Breast epithelium (tissue), 4 donors: Measurements from ENCODE around the gene TRPC4AP. TPM values are rescaled to one million over a fixed set of nuclear protein-coding genes. Genes with fewer than 3 reads are reported as not detected.

Source experiments
- DNase-seq, 2 donors: peaks; one replicate each; pipeline ENCODE4 v3.0.0-alpha.2; 2019; ENCODE audit warnings: low spot score in 2 of 2
- H3K27ac ChIP-seq, 2 donors: fragments of 200-600 bp; sonication (generic) in 1 of 2; one replicate each; pipeline ENCODE4 v1.5.1; 2016 to 2019; ENCODE audit warnings: mild to moderate bottlenecking in 1 of 2
- H3K27me3 ChIP-seq, 2 donors: fragments of 200-600 bp; sonication (generic) in 1 of 2; one replicate each; pipeline versions ENCODE4 v1.5.1 to v1.6.0; 2017 to 2019; ENCODE audit warnings: control low read depth in 1 of 2, mild to moderate bottlenecking in 1 of 2
- H3K36me3 ChIP-seq: fragments of 200-600 bp; one replicate; pipeline ENCODE4 v1.5.1; 2019
- H3K4me1 ChIP-seq, 2 donors: fragments of 200-600 bp; sonication (generic); one replicate each; pipeline ENCODE4 v1.5.1; 2016 to 2019; ENCODE audit warnings: control low read depth in 1 of 2
- H3K4me3 ChIP-seq, 3 donors: fragments of 200-600 bp; sonication (generic); 1 replicate in 2 of 3; 2 replicates in 1 of 3; pipeline ENCODE4 v1.5.1; 2016 to 2019; ENCODE audit warnings: mild to moderate bottlenecking in 3 of 3, moderate library complexity in 2 of 3
- H3K9me3 ChIP-seq, 2 donors: fragments of 200-600 bp; sonication (generic) in 1 of 2; one replicate each; pipeline ENCODE4 v1.5.1; 2016 to 2019; ENCODE audit warnings: control low read depth in 1 of 2
- POLR2A ChIP-seq: fragments of 450-650 bp; IDR thresholded peaks from one replicate; pipeline ENCODE4 v1.6.1; 2016; ENCODE audit warnings: antibody characterized with exemption, mild to moderate bottlenecking, moderate library complexity
- POLR2AphosphoS5 ChIP-seq, 3 donors: sonication (generic); formaldehyde crosslinking; IDR thresholded peaks; one replicate each; pipeline ENCODE4 v1.6.1; 2017; ENCODE audit warnings: antibody characterized with exemption in 3 of 3
- intact Hi-C: fragments of 100-400 bp; cut with DNase I; formaldehyde crosslinking; loops from one replicate; pipeline ENCODE4 v1.15.1; 2023; ENCODE audit warnings: low total_unique reads
- total RNA-seq, 3 donors: library from RNA; depleted of rRNA; stranded (reverse); fragments of >200 nt; gene quantifications; one replicate each; pipeline ENCODE4 v1.1.0, GENCODE V29; 2016
- TF ChIP-seq, protein P1 (sequence below), 3 donors: fragments of 450-650 bp; IDR thresholded peaks; one replicate each; pipeline ENCODE4 v1.5.1; 2016 to 2017; ENCODE audit warnings: antibody characterized with exemption in 3 of 3, mild to moderate bottlenecking in 3 of 3, moderate library complexity in 3 of 3

Gene TRPC4AP
- total RNA-seq, 3 donors from 2014 or later: 62.6 to 71.7 (median 69.5) TPM

DNA sequence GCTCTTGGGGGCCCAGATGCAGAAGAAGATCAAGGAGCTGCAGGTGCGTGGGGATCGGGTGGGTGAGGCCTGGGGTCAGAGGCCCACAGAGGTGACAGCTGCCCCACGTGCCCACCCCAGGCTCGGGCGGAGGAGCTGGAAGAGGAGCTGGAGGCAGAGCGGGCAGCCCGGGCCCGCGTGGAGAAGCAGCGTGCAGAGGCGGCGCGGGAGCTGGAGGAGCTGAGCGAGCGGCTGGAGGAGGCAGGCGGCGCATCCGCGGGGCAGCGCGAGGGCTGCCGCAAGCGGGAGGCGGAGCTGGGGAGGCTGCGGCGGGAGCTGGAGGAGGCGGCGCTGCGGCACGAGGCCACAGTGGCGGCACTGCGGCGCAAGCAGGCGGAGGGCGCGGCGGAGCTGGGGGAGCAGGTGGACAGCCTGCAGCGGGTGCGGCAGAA, 95.5 kb downstream of the TRPC4AP start:
- no peaks in the 10 kb centered on the region for H3K9me3 ChIP-seq
- H3K27ac ChIP-seq: no peak overlapping the region
- intact Hi-C loops: no loop called here
- H3K4me3 ChIP-seq: no peak overlapping the region
- no peak for DNase-seq
- TF ChIP-seq POLR2A (no peak), POLR2AphosphoS5 (IDR thresholded peaks at IDR 0.05) (no peak)
- TF ChIP-seq, protein P1, sequence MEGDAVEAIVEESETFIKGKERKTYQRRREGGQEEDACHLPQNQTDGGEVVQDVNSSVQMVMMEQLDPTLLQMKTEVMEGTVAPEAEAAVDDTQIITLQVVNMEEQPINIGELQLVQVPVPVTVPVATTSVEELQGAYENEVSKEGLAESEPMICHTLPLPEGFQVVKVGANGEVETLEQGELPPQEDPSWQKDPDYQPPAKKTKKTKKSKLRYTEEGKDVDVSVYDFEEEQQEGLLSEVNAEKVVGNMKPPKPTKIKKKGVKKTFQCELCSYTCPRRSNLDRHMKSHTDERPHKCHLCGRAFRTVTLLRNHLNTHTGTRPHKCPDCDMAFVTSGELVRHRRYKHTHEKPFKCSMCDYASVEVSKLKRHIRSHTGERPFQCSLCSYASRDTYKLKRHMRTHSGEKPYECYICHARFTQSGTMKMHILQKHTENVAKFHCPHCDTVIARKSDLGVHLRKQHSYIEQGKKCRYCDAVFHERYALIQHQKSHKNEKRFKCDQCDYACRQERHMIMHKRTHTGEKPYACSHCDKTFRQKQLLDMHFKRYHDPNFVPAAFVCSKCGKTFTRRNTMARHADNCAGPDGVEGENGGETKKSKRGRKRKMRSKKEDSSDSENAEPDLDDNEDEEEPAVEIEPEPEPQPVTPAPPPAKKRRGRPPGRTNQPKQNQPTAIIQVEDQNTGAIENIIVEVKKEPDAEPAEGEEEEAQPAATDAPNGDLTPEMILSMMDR (IDR thresholded peaks at IDR 0.05): no peak
- no peaks in the 10 kb centered on the region for H3K27me3 ChIP-seq
- peaks cover 9% of the 10 kb centered on the region for H3K36me3 ChIP-seq
- H3K4me1 ChIP-seq: peaks cover 0 to 4% of the 10 kb centered on the region in 2 donors

- Histone ChIP-seq H3K36me3 (peaks cover 5% of the 10 kb centered on the region), H3K27ac (no peak overlapping the region), H3K9me3 (no peaks in the 10 kb centered on the region), H3K4me1 (peaks cover 0 to 4% of the 10 kb centered on the region in 2 donors), H3K4me3 (no peak overlapping the region), H3K27me3 (no peaks in the 10 kb centered on the region)
- intact Hi-C loops: no loop called here
- TF ChIP-seq POLR2AphosphoS5 (IDR thresholded peaks at IDR 0.05): no peak
- TF ChIP-seq POLR2A: no peak
- TF ChIP-seq, protein P1 (IDR thresholded peaks at IDR 0.05): no peak
- DNase-seq: no peak
These were observed 96.2 kb downstream of the TRPC4AP start for GRCh38 chr20:34996243-34997028.

GRCh38 chr20:34995696-34996095, 96.9 kb downstream of the TRPC4AP start:
- Histone ChIP-seq H3K4me3 (no peak overlapping the region), H3K36me3 (no peaks in the 10 kb centered on the region), H3K4me1 (peaks cover 0 to 4% of the 10 kb centered on the region in 2 donors), H3K27ac (no peak overlapping the region), H3K27me3 (no peaks in the 10 kb centered on the region), H3K9me3 (no peaks in the 10 kb centered on the region)
- intact Hi-C loops: no loop called here
- DNase-seq: no peak
- TF ChIP-seq POLR2AphosphoS5 (IDR thresholded peaks at IDR 0.05) (no peak), POLR2A (no peak)
- TF ChIP-seq, protein P1 (IDR thresholded peaks at IDR 0.05): no peak

- peak overlapping the region; percentile 9 to 61 for H3K27ac ChIP-seq
- DNase-seq: peak in 1 of 2 donors; percentile 75
- peaks cover 0 to 4% of the 10 kb centered on the region in 2 donors for H3K4me1 ChIP-seq
- H3K27me3 ChIP-seq: no peaks in the 10 kb centered on the region
- H3K36me3 ChIP-seq: no peaks in the 10 kb centered on the region
- TF ChIP-seq POLR2A (no peak), POLR2AphosphoS5 (IDR thresholded peaks at IDR 0.05) (no peak)
- TF ChIP-seq, protein P1 (IDR thresholded peaks at IDR 0.05): no peak
- intact Hi-C loops: no loop called here
- no peak overlapping the region for H3K4me3 ChIP-seq
- no peaks in the 10 kb centered on the region for H3K9me3 ChIP-seq
These were observed 97.4 kb downstream of the TRPC4AP start for GRCh38 chr20:34995192-34995591.

- H3K27ac ChIP-seq: peak overlapping the region; percentile 9 to 61
- intact Hi-C loops: no loop called here
- no peaks in the 10 kb centered on the region for H3K27me3 ChIP-seq
- no peak for DNase-seq
- H3K9me3 ChIP-seq: no peaks in the 10 kb centered on the region
- TF ChIP-seq POLR2A (no peak), POLR2AphosphoS5 (IDR thresholded peaks at IDR 0.05) (no peak)
- TF ChIP-seq, protein P1 (IDR thresholded peaks at IDR 0.05): no peak
- peaks cover 0 to 4% of the 10 kb centered on the region in 2 donors for H3K4me1 ChIP-seq
- H3K4me3 ChIP-seq: no peak overlapping the region
- H3K36me3 ChIP-seq: no peaks in the 10 kb centered on the region
These were observed 98.0 kb downstream of the TRPC4AP start for GRCh38 chr20:34994509-34995131.
